Upper lobe of right lung (tissue), 1 donor: ENCODE results near the gene EPB41L4B. TPM values are rescaled to one million over a fixed set of nuclear protein-coding genes. Genes with fewer than 3 reads are reported as not detected.

Experiments
- ATAC-seq: fragments of 200-7000 bp; cut with Tn5 transposase; one replicate; pipeline ENCODE4 v1.9.1; 2020; ENCODE audit warnings: mild to moderate bottlenecking, moderate library complexity
- DNase-seq: peaks from one replicate; pipeline ENCODE4 v3.0.0-alpha.2; 2020
- H3K27ac ChIP-seq: fragments of 200-600 bp; one replicate; pipeline ENCODE4 v1.8.0; 2022
- H3K27me3 ChIP-seq: fragments of 200-600 bp; one replicate; pipeline ENCODE4 v1.8.0; 2022; ENCODE audit warnings: mild to moderate bottlenecking
- H3K36me3 ChIP-seq: fragments of 200-600 bp; one replicate; pipeline ENCODE4 v1.8.0; 2022
- H3K4me1 ChIP-seq: fragments of 200-600 bp; one replicate; pipeline ENCODE4 v1.8.0; 2022
- H3K4me3 ChIP-seq: fragments of 200-600 bp; one replicate; pipeline ENCODE4 v1.8.0; 2022; ENCODE audit warnings: mild to moderate bottlenecking
- H3K9me3 ChIP-seq: fragments of 200-600 bp; one replicate; pipeline ENCODE4 v1.8.0; 2022
- CTCF ChIP-seq: fragments of 200-600 bp; IDR thresholded peaks from one replicate; pipeline ENCODE4 v1.8.0; 2022; ENCODE audit warnings: antibody characterized with exemption
- intact Hi-C: fragments of 100-400 bp; cut with DNase I; formaldehyde crosslinking; loops from one replicate; pipeline ENCODE4 v1.11.0; 2022
- total RNA-seq: library from RNA; stranded (reverse); fragmentation: NEBNext Ultra II Directional; extraction: Animal tissue kit (Norgen Biotek cat#: 25700); gene quantifications from one replicate; pipeline ENCODE4 v1.2.1, GENCODE V29; 2021
- donor health status: DM: no; HTN: yes; CAD: no; lungs with severe emphysema.

Gene EPB41L4B
- total RNA-seq, 1 donor from 2014 or later: 10.1 TPM

GRCh38 chr9:109272745-109273144 is 48.1 kb downstream of the EPB41L4B start:
- no peaks in the 10 kb centered on the region for H3K9me3 ChIP-seq
- no peaks in the 10 kb centered on the region for H3K4me1 ChIP-seq
- no peaks in the 10 kb centered on the region for H3K27me3 ChIP-seq
- intact Hi-C loops: no loop called here
- H3K27ac ChIP-seq: no peak overlapping the region
- no peak for TF ChIP-seq CTCF
- no peak overlapping the region for H3K4me3 ChIP-seq
- DNase-seq (no peak), ATAC-seq (no peak)
- no peaks in the 10 kb centered on the region for H3K36me3 ChIP-seq

- ATAC-seq (no peak), DNase-seq (no peak)
- TF ChIP-seq CTCF: no peak
- H3K27me3 ChIP-seq: no peaks in the 10 kb centered on the region
- intact Hi-C loops: no loop called here
- no peaks in the 10 kb centered on the region for H3K36me3 ChIP-seq
- no peaks in the 10 kb centered on the region for H3K9me3 ChIP-seq
- H3K27ac ChIP-seq: no peak overlapping the region
- H3K4me1 ChIP-seq: no peaks in the 10 kb centered on the region
- no peak overlapping the region for H3K4me3 ChIP-seq
These were observed 48.8 kb downstream of the EPB41L4B start for GRCh38 chr9:109272045-109272444.

- intact Hi-C loops: no loop called here
- no peak for TF ChIP-seq CTCF
- no peaks in the 10 kb centered on the region for H3K36me3 ChIP-seq
- ATAC-seq (no peak), DNase-seq (no peak)
- no peaks in the 10 kb centered on the region for H3K9me3 ChIP-seq
- H3K27me3 ChIP-seq: no peaks in the 10 kb centered on the region
- H3K4me1 ChIP-seq: no peaks in the 10 kb centered on the region
- no peak overlapping the region for H3K4me3 ChIP-seq
- H3K27ac ChIP-seq: no peak overlapping the region
These were observed 49.6 kb downstream of the EPB41L4B start for GRCh38 chr9:109270971-109271925.

GRCh38 chr9:109270441-109270840 is 50.4 kb downstream of the EPB41L4B start:
- no peak overlapping the region for H3K27ac ChIP-seq
- no peaks in the 10 kb centered on the region for H3K27me3 ChIP-seq
- intact Hi-C loops: no loop called here
- DNase-seq (no peak), ATAC-seq (no peak)
- no peaks in the 10 kb centered on the region for H3K9me3 ChIP-seq
- H3K36me3 ChIP-seq: no peaks in the 10 kb centered on the region
- no peak overlapping the region for H3K4me3 ChIP-seq
- no peaks in the 10 kb centered on the region for H3K4me1 ChIP-seq
- no peak for TF ChIP-seq CTCF

- intact Hi-C loops: no loop called here
- no peaks in the 10 kb centered on the region for H3K36me3 ChIP-seq
- H3K27me3 ChIP-seq: no peaks in the 10 kb centered on the region
- H3K27ac ChIP-seq: no peak overlapping the region
- H3K4me3 ChIP-seq: no peak overlapping the region
- H3K4me1 ChIP-seq: no peaks in the 10 kb centered on the region
- TF ChIP-seq CTCF: no peak
- DNase-seq (no peak), ATAC-seq (no peak)
- H3K9me3 ChIP-seq: no peaks in the 10 kb centered on the region
These were observed 51.0 kb downstream of the EPB41L4B start for GRCh38 chr9:109269839-109270238.
